ENCODE measurements around the gene RBM46. TPM values are rescaled to one million over a fixed set of nuclear protein-coding genes. Genes with fewer than 3 reads are reported as not detected.

RBM46 gene
- total RNA-seq, 2 donors from 2014 or later: not detected

DNA sequence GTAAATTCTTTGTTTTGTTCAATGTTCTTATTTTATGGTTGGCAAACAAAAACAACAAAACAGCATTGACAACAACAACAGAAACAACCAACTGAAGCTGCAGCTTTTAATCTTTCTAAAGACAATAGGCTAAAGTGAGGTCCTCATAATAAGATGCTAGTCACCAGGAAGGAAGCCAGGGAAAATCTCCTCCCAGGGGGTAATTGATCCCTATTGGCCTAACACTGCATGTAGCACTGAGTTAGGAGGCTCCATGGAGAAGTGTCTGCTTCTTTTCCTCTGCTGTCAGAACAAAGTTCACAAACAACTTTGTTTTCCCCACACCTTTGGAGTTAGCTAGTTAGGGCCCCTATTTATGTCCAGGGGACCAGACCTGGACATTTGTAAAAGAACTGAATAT is 42.0 kb upstream of the RBM46 start:
- H3K27me3 ChIP-seq: peaks cover 3 to 7% of the 10 kb centered on the region in 2 donors
- H3K9me3 ChIP-seq: no peaks in the 10 kb centered on the region
- H3K4me1 ChIP-seq: peaks cover 0 to 20% of the 10 kb centered on the region in 2 donors
- DNase-seq (ENCODE audit: low spot score): no peak
- H3K4me3 ChIP-seq: no peak overlapping the region
- H3K27ac ChIP-seq: no peak overlapping the region
- no peak for TF ChIP-seq CTCF (IDR thresholded peaks at IDR 0.05)
- no peaks in the 10 kb centered on the region for H3K36me3 ChIP-seq

- no peaks in the 10 kb centered on the region for H3K36me3 ChIP-seq
- DNase-seq (ENCODE audit: low spot score): no peak
- H3K4me3 ChIP-seq: no peak overlapping the region
- H3K9me3 ChIP-seq: no peaks in the 10 kb centered on the region
- no peak for TF ChIP-seq CTCF (IDR thresholded peaks at IDR 0.05)
- H3K27ac ChIP-seq: no peak overlapping the region
- peaks cover 0 to 26% of the 10 kb centered on the region in 2 donors for H3K4me1 ChIP-seq
- H3K27me3 ChIP-seq: peaks cover 11 to 13% of the 10 kb centered on the region in 2 donors
These were observed 40.6 kb upstream of the RBM46 start for GRCh38 chr4:154740462-154740861.

DNA sequence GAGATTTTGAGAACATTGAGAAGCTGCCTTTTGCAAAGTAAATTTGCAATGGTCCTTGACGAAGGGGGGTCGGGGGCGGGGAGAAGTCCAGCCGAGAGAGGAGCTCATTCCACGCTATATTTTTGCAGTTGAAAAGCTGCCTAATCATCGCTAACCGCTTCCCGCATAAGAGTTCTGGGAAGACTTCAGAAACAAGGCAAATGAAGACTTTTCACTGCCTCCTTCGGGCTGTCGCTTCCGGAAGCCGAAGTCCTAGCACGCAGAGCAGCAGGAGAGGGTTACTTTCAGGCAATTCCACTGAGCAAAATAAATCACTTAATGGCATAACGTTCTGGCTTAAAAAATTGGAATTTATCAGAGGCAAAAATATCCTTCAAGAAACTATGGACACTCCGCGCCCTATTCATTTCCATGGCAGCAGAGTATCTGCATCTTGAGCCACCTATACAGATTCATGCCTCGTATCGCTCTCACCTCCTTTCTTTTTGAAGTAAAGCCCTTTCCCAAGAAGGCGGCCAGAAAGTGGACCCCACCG is 39.9 kb upstream of the RBM46 start:
- no peak for DNase-seq (ENCODE audit: low spot score)
- Histone ChIP-seq H3K36me3 (no peaks in the 10 kb centered on the region), H3K27ac (no peak overlapping the region), H3K27me3 (peaks cover 11 to 13% of the 10 kb centered on the region in 2 donors), H3K9me3 (no peaks in the 10 kb centered on the region), H3K4me1 (peaks cover 0 to 26% of the 10 kb centered on the region in 2 donors), H3K4me3 (no peak overlapping the region)
- no peak for TF ChIP-seq CTCF (IDR thresholded peaks at IDR 0.05)

- TF ChIP-seq CTCF (IDR thresholded peaks at IDR 0.05): no peak
- Histone ChIP-seq H3K4me3 (peak overlapping the region in 1 of 2 donors; percentile 48), H3K27ac (no peak overlapping the region), H3K27me3 (peaks cover 11 to 13% of the 10 kb centered on the region in 2 donors), H3K4me1 (peaks cover 0 to 26% of the 10 kb centered on the region in 2 donors), H3K9me3 (no peaks in the 10 kb centered on the region), H3K36me3 (no peaks in the 10 kb centered on the region)
- no peak for DNase-seq (ENCODE audit: low spot score)
These were observed 38.9 kb upstream of the RBM46 start for GRCh38 chr4:154741922-154742850.

DNA sequence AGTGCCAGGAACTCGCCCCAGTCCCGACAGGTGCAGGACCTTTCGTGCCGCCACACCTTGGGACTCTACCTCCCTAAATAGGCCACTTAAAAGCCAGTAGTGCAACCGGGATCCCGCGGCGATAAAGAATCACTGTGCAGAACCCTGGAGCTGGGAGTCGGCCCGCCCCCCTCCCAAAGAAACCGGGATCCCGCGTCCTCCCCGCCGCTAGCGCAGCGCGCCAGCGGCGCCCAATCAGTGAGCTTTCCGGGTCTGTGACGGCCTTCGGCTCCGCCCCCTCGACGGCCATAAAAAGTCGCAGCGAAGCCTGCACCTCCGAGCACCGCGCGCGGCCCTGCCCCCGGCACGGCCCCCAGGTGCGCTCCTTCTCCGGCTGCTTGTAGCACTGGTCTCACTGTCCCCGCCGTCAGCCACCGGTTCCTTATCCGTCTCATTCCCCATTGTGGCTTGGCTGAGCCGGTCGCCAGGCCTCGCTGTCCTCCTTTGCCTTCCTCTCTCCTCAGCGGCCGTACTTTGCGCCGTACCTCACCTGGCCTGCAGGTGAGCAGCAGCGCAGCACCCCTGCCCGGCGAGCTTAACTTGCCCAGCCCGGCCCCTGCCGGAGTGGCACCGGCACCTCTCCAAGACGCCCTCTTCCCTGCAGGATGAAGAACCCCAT is 37.3 kb upstream of the RBM46 start, which contains the start of gene LRAT:
TSS of gene LRAT (plus strand) at position 318 of the 658 bp plus-strand sequence. CDS start at position 645, 327 bp downstream.
- Histone ChIP-seq H3K4me3 (peak within 1 kb of the TSS; percentile 36 to 48), H3K27me3 (peaks cover 11 to 13% of the 10 kb centered on the region in 2 donors), H3K36me3 (no peaks in the 10 kb centered on the region), H3K4me1 (peaks cover 0 to 26% of the 10 kb centered on the region in 2 donors), H3K9me3 (no peaks in the 10 kb centered on the region), H3K27ac (no peak within 1 kb of the TSS)
- DNase-seq (ENCODE audit: low spot score): no peak
- TF ChIP-seq CTCF (IDR thresholded peaks at IDR 0.05): no peak

All from right atrium auricular region (tissue), 2 donors.